ENCODE results near the gene CDKN2A.

The CDKN2A gene

GRCh38 chr9:21923694-21924093 lies 70.5 kb downstream of the CDKN2A start:
- no peak overlapping the region for H3K27ac ChIP-seq (ENCODE audit: low read length)
- H3K36me3 ChIP-seq (ENCODE audit: control insufficient read depth, low read depth, low read length), result no peaks in the 10 kb centered on the region
- no peaks in the 10 kb centered on the region for H3K4me1 ChIP-seq (ENCODE audit: control insufficient read depth, low read depth, low read length)
- H3K4me3 ChIP-seq (ENCODE audit: low read length), result no peak overlapping the region
- H3K9me3 ChIP-seq (ENCODE audit: control insufficient read depth, low read depth, low read length), result no peaks in the 10 kb centered on the region
- no peaks in the 10 kb centered on the region for H3K27me3 ChIP-seq (ENCODE audit: control insufficient read depth, insufficient read depth, low read length)
- no peak overlapping the region for H3K9ac ChIP-seq (ENCODE audit: low read length)

- Histone ChIP-seq H3K9me3 (ENCODE audit: control insufficient read depth, low read depth, low read length) (no peaks in the 10 kb centered on the region), H3K27me3 (ENCODE audit: control insufficient read depth, insufficient read depth, low read length) (no peaks in the 10 kb centered on the region), H3K27ac (ENCODE audit: low read length) (no peak overlapping the region), H3K4me1 (ENCODE audit: control insufficient read depth, low read depth, low read length) (no peaks in the 10 kb centered on the region), H3K9ac (ENCODE audit: low read length) (no peak overlapping the region), H3K36me3 (ENCODE audit: control insufficient read depth, low read depth, low read length) (no peaks in the 10 kb centered on the region), H3K4me3 (ENCODE audit: low read length) (no peak overlapping the region)
These were observed 74.5 kb downstream of the CDKN2A start for GRCh38 chr9:21919377-21920362.
